HG02840 (cell line): ENCODE measurements around the gene MYOF.
"Not testable (repeated sequence)": the region's sequence is repeated elsewhere in the genome, so short reads cannot be mapped to it uniquely, and the experiment has no call there.

Source experiments
- ATAC-seq: cut with Tn5 transposase; IDR thresholded peaks from one replicate; pipeline ENCODE4 v1.9.1; 2021; ENCODE audit warnings: mild to moderate bottlenecking, moderate library complexity, moderate number of reproducible peaks; ENCODE audit not compliant: unreplicated experiment, low FRiP score

The MYOF gene

DNA sequence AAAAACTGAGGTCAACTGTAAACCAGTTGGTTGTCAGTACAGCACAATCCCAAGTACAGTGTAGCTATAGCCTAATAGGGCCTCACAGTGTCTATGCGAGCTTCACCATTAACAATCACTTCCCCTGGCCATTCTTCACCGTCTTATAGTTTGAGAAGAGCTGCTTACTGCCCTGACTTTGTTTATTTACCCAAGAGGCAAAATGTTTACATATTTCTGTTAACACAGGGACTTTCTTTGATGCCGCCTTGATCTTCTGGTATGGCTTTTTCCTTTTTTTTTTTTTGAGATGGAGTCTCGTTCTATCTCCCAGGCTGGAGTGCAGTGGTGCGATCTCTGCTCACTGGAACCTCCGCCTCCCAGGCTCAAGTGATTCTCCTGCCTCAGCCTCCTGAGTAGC, 3.3 kb downstream of the MYOF start:
- ATAC-seq, result no peak

DNA sequence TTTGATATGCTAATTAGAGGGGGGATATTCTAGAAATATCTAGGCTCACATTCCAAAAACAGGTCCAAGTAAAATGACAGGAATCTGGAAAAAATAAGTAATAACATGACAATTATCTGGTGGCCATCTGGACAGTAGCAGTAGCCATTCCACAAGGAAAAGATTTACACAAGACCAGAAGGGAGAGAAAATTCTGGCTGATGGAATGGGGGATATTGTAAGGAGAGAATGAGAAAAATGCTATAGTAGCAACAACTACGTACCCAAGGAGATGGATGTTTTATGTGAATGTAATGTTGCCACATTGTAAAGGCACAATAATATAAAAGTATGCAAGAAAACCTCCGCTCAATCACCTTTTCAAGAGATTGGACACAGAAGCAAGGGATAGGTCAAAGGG, 5.4 kb downstream of the MYOF start:
- no peak for ATAC-seq

DNA sequence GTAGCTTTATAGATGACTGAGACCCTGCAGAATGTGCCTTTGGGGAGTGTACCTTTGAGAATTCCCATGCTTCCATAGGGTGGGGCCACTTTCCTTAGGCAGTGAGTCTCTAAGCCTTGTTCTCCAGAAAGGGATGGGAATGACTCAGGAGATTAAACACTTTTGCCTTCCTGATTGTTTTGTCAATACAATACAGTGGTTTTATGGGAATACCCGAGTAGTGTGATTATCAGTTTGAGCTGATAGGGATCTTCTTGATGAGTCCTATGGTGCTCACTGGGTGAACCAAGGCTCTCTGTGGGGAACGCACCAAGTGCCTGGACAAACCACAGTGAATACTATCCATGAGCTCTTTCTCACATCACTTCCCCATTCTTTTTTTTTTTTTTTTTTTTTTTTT, 6.3 kb downstream of the MYOF start:
- no peak for ATAC-seq

DNA sequence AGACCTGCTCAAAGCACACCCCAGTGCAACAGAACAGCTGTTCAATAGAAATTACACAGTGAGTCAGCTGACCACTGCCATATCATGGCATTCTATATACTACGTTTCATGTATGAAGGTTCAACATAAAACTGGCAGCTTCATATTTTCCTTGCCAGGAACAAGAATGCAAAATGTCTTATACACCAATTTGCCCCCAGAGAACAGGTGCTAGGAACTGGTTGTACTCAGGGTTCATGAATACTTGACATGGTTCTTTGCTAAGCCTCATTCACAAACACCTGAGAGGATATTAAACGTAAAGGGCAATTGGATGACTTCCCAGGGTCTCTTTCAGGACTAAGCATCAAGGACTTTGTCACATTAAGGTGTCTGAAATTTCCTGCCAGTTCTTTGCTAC, 6.9 kb downstream of the MYOF start:
- ATAC-seq, result no peak

DNA sequence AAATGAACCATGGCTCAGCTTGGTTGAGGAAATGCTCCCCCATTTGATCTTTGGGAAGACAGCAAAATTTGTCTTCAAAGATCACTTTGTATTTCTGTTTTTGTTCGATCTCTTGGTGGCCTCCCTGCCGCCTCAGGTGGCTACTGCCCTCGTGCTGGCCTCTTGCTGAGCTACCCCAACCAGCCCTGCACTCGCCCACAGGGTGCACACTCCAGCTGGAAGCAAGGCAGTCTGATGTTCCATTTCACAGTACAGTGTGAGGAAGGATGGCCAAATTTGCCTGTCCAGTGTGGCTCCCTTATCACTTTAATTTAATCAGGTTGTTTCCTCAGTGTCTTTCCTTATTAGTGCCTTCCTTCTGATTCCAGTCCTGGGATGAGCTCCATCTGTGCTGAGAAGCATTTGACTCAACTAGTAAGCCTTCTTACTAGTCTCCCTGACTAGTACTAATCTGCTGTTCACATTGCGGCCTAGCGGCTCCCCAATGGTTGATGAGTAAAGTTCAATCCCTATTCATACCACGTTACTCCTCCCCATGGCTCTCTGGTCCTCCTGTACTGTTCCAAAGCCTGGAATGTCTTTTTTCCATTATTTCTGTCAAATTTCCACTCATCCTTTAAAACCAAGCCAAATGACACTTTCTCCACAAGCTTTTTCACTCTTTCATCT, 8.2 kb downstream of the MYOF start:
- ATAC-seq, result no peak

DNA sequence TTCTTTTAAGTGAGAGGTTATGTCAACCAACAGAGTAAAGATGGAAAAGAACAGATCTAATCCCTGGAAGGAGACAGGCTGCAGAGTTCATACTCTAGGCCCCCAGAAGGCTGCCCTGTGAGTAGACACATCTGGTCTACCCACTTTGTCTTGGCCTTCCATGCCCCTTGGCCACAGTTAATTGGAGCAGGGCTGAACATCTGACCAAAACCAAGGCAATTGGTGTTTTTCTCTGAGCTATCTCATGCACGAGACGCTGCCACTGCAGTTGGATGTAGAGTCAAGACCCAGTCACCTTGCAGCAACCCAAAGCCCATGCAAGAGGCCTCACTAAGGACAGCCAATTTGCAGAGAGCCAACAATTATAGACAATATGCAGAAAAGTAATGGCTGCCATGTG, 9.0 kb downstream of the MYOF start:
- ATAC-seq, result no peak

DNA sequence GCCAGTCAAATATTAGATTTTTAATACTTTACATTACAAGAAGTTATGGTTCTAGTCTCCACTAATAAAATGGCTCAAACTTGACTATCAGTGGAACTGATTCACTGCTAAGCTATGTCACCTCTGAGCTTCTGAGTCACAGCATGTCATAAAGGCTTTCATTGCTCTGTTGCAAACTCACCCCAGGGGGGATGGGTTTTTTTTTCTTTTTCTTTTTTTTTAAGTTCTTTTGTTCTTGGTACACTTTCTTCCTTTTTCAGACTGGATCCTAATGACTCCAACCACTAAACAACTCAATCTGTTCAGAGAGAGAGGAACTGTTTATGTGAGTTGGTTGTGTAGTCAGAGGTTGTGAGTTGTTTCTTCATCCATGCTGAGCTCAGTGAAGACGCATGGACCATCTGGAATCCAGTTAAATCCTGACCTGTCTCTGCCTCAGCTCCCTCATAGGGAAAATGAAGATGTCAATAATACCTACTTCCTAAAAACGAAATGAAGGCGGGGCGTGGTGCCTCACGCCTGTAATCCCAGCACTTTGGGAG, 11.0 kb downstream of the MYOF start:
- ATAC-seq, result no peak

DNA sequence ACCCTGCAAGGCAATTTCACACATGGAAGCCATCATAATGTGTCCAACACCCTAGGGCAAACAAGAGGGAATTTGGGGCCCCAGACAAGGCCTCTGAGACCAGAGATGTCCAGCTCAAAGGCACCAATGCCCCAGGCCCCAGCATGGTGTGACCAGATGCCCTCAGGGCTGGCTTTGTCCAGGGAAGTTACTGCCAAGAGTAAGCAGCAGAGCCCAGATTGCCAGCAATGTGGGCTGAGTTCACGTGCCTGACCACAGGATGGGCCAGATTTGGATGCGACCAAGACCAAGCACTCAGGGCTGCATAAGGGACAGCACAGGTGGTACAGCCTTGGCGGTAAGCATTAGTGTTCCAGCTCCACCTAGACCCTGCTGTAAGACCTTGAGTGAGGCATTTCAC, 12.7 kb downstream of the MYOF start:
- no peak for ATAC-seq

DNA sequence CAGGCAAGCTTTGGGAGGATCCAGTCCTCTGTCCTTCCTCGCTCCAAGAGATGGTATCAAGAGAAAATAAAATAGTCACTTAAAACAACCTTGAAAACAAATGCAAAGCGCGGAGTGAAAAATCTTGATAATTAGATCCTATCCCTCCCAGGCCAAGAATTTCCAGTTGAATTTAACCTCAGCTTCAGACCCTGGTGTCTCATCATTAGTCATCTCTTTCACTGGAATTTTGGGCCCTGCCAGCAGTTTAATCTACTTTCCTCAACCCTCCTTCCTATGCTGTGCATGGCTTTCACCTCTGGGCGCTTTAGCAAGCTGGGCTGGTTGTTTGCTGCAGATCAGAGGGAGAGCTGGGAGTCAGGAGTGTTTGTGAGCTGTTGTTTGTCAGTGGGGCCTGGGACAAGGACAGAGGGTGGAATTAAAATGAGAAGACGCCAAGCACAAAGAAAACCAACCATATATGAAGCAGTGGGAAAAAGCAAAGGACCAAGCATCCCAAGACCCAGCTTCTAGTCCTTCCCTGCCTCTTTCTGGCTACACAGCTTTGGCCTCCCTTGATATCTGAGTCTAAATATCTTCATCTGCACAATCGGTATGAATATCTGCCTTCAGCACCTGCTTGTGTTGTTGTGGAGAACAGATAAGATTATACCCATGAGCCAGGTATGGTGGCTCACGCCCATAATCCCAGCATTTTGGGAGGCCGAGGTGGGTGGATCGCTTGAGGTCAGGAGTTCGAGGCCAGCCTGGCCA, 13.5 kb downstream of the MYOF start:
- no peak for ATAC-seq

DNA sequence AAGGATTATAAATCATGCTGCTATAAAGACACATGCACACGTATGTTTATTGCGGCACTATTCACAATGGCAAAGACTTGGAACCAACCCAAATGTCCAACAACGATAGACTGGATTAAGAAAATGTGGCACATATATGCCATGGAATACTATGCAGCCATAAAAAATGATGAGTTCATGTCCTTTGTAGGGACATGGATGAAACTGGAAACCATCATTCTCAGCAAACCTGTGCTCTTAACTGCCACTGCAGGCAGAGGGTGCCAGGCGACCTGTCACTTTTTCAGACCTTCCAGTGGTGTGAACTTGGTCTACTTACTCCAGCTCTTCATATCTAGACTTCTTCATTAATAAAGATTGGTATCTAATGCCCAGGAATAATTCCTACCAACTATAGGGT, 14.5 kb downstream of the MYOF start:
- ATAC-seq, result not testable (repeated sequence)

DNA sequence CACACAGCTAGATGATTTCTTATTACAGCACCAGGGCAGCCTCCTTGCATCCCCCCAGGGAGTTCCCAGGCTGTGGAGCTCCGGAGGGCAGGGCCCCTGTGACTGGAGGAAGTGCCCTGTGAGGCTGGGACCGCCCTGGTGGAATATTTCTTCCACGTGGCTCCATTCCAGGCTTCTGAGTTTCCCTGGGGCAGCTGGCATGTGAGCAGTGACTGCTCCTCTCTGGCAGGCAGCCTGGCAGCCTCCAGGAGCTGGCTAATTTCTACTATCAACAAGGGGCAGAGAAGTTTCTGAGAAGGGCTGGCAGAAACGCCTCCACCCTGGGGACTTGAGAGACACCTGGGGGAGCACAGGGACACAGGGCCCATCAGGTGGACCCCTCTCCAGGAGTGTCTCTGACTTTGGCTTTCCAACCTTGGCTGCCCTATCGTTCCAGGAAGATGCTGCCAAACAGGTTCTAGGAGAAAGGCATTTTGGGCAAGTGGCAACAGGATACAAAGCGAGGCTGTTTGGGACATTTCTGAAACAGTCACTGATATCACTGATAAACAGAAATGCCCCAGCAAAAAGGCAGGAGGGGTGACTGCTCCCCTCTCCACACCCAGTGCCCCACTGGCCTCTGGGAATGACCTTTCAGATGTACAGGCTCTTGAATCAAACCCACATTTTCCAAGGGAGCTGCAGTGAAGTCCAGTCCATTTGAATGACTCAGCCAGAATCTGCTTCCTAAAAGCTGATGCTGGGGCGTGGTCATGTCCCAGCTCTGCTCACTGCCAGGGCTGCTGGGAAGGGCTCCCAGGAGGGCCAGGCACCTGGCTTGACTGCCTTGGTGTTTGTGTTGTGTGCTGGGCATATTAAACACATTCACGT, 16.1 kb downstream of the MYOF start:
- no peak for ATAC-seq

DNA sequence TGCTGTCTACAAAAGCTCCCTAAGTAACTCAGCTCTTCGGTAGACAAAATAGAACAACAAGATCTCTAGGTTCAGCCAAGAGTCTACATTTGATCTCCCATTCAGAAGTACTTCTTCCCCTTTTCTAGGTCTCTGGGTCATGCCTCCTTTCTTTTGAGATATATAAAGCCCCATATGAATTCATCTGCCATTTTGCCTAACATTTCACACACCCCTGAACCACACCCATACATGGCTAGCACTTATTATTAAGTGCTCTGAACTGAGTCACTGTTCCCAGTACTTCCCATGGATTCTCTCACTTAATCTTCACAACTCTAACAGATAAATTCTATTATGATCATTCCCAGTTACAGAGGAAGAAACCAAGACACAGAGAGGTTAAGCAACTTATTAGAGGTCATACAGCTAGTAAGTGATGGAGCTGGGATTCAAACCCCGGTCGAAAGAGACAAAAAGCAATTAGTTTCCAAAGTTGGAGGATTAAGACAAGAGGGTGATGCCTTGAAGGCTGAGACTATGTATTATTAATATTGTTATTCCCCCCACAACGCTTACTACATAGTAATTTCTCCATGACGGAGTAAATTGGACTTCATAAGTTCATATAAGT, 17.3 kb downstream of the MYOF start:
- no peak for ATAC-seq

DNA sequence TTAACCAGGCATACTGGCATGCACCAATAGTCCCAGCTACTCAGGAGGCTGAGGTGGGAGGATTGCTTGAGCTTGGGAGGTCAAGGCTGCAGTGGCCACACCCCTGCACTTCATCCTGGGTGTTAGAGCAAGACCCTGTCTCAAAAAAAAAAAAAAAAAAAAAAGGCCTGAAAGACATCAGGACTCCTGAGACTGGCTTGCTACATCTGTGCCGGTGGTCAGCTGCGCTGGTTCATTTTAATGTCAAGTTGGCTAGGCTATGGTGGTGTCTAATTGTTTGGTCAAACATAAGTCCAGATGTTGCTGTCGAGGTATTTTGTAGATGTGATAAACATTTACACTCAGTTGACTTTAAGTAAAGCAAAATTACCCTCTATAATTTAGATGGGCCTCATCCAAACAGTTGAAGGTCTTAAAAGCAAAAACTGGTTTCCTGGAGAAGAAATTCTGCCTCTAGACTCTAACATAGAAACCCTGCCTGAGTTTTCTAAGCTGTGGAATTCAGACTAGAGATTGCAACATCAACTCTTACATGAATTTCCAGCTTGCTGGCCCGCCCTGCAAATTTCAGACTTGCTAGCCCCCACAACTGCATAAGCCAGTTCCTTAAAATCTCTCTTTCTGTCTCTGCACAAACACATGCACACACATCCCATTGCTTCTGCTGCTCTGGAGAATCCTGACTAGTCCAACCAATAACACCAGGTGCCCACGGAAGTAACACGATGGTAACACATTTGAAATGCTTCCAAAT, 18.2 kb downstream of the MYOF start:
- no peak for ATAC-seq

DNA sequence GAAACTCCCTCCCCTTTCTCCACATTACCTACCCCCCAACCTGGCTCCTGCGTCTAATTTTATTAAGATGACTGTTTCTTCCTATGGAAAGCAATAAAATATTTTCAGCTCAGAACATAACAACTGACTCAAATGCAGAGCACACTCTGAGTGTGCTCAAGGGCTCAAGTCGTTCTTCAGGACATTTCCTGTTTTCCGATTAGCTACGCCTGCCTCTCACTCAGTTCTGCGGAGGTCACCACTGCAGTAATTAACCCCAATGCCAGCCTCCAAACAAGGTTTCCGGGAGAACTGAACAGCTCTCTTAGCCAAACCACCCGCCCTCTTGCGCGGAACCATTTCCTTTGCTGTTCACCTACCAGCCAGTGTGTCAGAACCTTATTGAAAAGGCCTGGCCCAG, 19.3 kb downstream of the MYOF start:
- no peak for ATAC-seq

DNA sequence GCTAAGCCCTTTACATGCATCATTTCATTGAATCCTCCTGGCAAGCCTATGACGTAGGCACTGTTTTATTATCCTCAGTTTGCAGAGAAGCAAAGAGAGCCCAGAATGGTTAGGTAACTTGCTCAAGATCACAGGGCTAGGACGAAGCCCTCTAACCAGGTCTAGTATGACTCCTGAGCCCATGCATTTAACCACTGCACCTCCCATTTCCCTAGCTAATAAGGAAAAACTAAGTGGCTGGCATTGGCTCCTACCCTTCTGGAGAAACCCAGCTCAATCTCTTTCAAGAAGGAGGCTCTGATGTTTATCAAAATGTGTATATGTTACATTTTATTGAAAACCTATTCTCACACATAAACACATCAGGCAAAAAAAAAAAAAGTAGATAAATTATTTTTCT, 19.8 kb downstream of the MYOF start:
- ATAC-seq, result no peak

DNA sequence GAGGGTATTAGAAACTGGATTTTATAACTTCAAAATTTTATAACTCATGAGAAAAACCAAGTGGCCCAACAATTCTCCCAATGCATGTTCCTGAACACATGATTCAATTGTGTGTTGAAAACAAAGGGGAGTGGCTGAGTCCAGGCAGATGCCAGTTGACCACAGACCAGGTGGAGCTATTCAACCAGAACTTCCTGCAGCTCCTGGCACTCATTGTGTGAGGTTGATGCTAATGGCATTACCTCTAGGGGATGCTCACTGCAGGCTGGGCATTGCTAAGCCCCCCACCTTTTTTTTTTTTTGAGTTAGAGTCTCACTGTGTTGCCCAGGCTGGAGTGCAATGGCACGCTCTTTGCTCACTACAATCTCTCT, 20.3 kb downstream of the MYOF start:
- ATAC-seq, result no peak

DNA sequence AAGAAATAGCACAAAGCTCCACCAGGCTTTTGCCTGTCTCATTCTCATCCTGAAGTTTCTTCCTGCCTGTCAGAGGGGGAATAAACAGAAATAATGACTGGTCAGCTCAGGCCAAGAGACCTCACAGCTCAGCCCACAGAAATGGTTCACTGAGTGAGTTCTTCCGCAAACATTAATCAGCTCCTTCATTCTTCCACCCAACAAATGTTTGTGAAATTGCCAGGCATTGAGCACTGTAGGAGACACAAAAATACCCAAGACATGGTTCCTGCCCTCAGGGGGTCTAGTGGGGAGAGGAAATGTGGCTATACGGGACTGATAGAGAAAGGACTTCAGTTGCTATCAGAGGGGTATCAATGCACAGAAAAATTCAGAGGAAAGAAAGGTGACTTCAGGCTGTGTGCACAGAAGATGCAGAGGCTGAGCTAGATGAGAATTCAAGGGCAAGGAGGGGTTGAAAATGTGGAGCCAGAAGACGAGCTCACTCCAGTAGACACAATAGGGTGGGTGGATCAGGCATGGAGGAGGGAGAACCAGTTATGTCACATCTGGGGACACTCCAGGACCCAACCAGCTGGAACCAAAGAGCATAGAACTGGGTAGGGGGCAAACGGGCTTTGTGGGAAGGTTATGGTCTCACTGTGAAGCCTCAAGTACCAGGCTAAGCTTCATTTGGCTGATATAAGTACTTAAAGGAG, 20.9 kb downstream of the MYOF start:
- ATAC-seq, result no peak

DNA sequence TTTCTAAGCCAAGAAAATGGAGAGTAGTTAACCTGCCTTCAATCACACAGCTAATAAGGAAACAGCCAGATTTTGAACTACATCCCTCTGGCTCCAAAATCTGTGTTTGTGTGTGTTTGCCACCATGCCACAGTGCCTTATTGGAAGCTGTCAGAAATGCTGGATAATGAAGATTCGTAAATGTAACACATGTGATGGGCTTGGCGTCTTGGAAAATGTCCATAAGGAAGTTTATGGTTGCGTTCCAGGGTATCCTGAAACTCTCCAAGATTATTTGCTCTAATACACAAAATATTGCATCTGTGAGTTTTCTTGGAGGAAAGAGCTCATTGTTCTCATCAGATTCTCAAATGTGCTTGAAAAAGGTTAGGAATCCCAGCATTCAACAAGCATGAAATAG, 22.7 kb downstream of the MYOF start:
- no peak for ATAC-seq

DNA sequence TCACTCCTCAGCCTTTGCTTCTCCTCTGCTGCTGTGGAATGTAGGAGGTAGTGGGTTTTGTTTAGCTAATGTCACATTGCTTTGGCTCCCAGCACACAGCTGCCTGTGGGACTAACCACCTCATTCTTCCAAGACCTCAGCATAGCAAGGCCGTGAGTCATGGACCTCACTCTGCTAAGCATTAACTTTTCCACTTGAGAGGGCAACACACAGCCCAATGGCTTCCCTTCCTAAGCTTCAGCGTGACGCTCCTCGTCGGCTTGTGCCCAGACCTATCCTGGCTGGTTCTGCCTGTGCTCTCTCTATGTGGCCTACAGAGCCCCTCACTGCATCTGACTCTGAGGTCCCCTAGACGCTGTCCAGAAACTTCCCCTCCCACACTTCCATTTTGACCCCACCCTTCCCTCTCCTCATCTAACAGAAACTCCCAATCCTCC, 23.3 kb downstream of the MYOF start:
- ATAC-seq, result no peak
